Liver (tissue), 9 donors: ENCODE measurements around the gene IL21R. TPM values are rescaled to one million over a fixed set of nuclear protein-coding genes. Genes with fewer than 3 reads are reported as not detected.

Experiments used
- DNase-seq: peaks from one replicate; pipeline ENCODE4 v3.0.0-alpha.2; 2017; ENCODE audit warnings: low spot score
- H3K27ac ChIP-seq, 2 donors: one replicate each; pipeline ENCODE4 v1.7.0; 2013; ENCODE audit warnings: inconsistent platforms in 2 of 2, low read length in 2 of 2, control low read depth in 1 of 2, low read depth in 1 of 2, mild to moderate bottlenecking in 1 of 2
- H3K27me3 ChIP-seq, 4 donors: one replicate each; pipeline versions ENCODE4 v1.6.1 to v1.7.0; 2013; ENCODE audit warnings: low read length in 3 of 4, inconsistent platforms in 1 of 4, mild to moderate bottlenecking in 1 of 4, moderate library complexity in 1 of 4; ENCODE audit not compliant: control insufficient read depth in 4 of 4, insufficient read depth in 4 of 4
- H3K36me3 ChIP-seq, 4 donors: one replicate each; pipeline versions ENCODE4 v1.6.1 to v1.7.0; 2013; ENCODE audit warnings: low read length in 3 of 4, mild to moderate bottlenecking in 3 of 4, low read depth in 1 of 4, moderate library complexity in 1 of 4; ENCODE audit not compliant: control insufficient read depth in 4 of 4, insufficient read depth in 3 of 4
- H3K4me1 ChIP-seq, 4 donors: one replicate each; pipeline versions ENCODE4 v1.6.1 to v1.7.0; 2013; ENCODE audit warnings: low read length in 3 of 4, mild to moderate bottlenecking in 3 of 4, moderate library complexity in 1 of 4; ENCODE audit not compliant: control insufficient read depth in 4 of 4, insufficient read depth in 4 of 4
- H3K4me3 ChIP-seq, 3 donors: one replicate each; pipeline versions ENCODE4 v1.6.1 to v1.7.0; 2013; ENCODE audit warnings: low read length in 3 of 3, control low read depth in 1 of 3, low read depth in 1 of 3, mild to moderate bottlenecking in 1 of 3
- H3K9ac ChIP-seq, 2 donors: one replicate each; pipeline ENCODE4 v1.7.0; 2013; ENCODE audit warnings: low read length in 2 of 2, mild to moderate bottlenecking in 2 of 2, moderate library complexity in 2 of 2, control low read depth in 1 of 2, low read depth in 1 of 2
- H3K9me3 ChIP-seq, 4 donors: one replicate each; pipeline versions ENCODE4 v1.6.1 to v1.7.0; 2013; ENCODE audit warnings: low read length in 3 of 4; ENCODE audit not compliant: control insufficient read depth in 4 of 4
- ATF3 ChIP-seq: IDR thresholded peaks from 2 replicates; pipeline ENCODE4 v1.6.1; 2016; ENCODE audit warnings: antibody characterized with exemption
- EGR1 ChIP-seq, 2 donors: IDR thresholded peaks; 2 replicates each; pipeline ENCODE4 v1.6.1; 2016 to 2018; ENCODE audit warnings: antibody characterized with exemption in 2 of 2, low read depth in 2 of 2
- FOXA1 ChIP-seq: IDR thresholded peaks from 2 replicates; pipeline ENCODE4 v1.6.1; 2016; ENCODE audit warnings: antibody characterized with exemption
- FOXA2 ChIP-seq: IDR thresholded peaks from 2 replicates; pipeline ENCODE4 v1.6.1; 2016; ENCODE audit warnings: antibody characterized with exemption
- GABPA ChIP-seq, 2 donors: IDR thresholded peaks in 1 of 2; conservative IDR thresholded peaks in 1 of 2; 2 replicates each; pipeline ENCODE4 v1.6.1; 2016; ENCODE audit warnings: antibody characterized with exemption in 2 of 2, mild to moderate bottlenecking in 1 of 2, moderate library complexity in 1 of 2
- HNF4G ChIP-seq: IDR thresholded peaks from 2 replicates; pipeline ENCODE4 v1.6.1; 2016; ENCODE audit warnings: antibody characterized with exemption
- RAD21 ChIP-seq, 2 donors: IDR thresholded peaks; 2 replicates each; pipeline ENCODE4 v1.6.1; 2016; ENCODE audit warnings: antibody characterized with exemption in 2 of 2, mild to moderate bottlenecking in 2 of 2
- RXRA ChIP-seq, 2 donors: IDR thresholded peaks; 2 replicates each; pipeline ENCODE4 v1.6.1; 2017 to 2018; ENCODE audit warnings: antibody characterized with exemption in 2 of 2, mild to moderate bottlenecking in 1 of 2
- TAF1 ChIP-seq: conservative IDR thresholded peaks from 2 replicates; pipeline ENCODE4 v1.6.1; 2016; ENCODE audit warnings: antibody characterized with exemption, mild to moderate bottlenecking
- YY1 ChIP-seq: IDR thresholded peaks from 2 replicates; pipeline ENCODE4 v1.6.1; 2016; ENCODE audit warnings: antibody characterized with exemption, mild to moderate bottlenecking
- WGBS: extraction: QIAGEN DNeasy Blood & Tissue Kit; methylation state at CpG from one replicate; pipeline ENCODE4 v1.1.7; 2013; 5-methylcytosine and 5-hydroxymethylcytosine counted together
- polyA plus RNA-seq, 2 donors: library from polyadenylated mRNA; stranded (reverse) in 1 of 2; unstranded in 1 of 2; fragments of 200-250 nt in 1 of 2; fragments of >200 nt in 1 of 2; fragmentation: Nextera tagmentation in 1 of 2; extraction: Ambion mirVana in 1 of 2; gene quantifications; one replicate each; pipeline versions ENCODE4 v1.2.1 to v1.2.3, GENCODE V29; 2013 to 2015
- total RNA-seq, 2 donors: library from RNA; depleted of rRNA; stranded (reverse); fragments of >200 nt; gene quantifications; one replicate each; pipeline ENCODE4 v1.2.3, GENCODE V29; 2014
- TF ChIP-seq, protein P1 (sequence below): IDR thresholded peaks from 2 replicates; pipeline ENCODE4 v1.6.1; 2016; ENCODE audit warnings: antibody characterized with exemption
- TF ChIP-seq, protein P2 (sequence below): fragments of 150-350 bp; IDR thresholded peaks from 2 replicates; pipeline ENCODE4 v1.5.1; 2017; ENCODE audit warnings: improper control_type of control experiment, low read depth, low read length; ENCODE audit not compliant: missing input control
- TF ChIP-seq, protein P3 (sequence below): IDR thresholded peaks from 2 replicates; pipeline ENCODE4 v1.6.1; 2016; ENCODE audit warnings: antibody characterized with exemption, mild to moderate bottlenecking
- TF ChIP-seq, protein P4 (sequence below): IDR thresholded peaks from 2 replicates; pipeline ENCODE4 v1.6.1; 2016; ENCODE audit warnings: antibody characterized with exemption
- donor health status: healthy.
- donor health status: healthy.
- donor health status: healthy.
- donor health status: healthy.
- donor health status: healthy.

The IL21R gene
- total and polyA plus RNA-seq, 4 donors, result 0.19 to 0.84 (median 0.39) TPM

- Histone ChIP-seq H3K9me3 (no peaks in the 10 kb centered on the region), H3K27me3 (no peaks in the 10 kb centered on the region), H3K9ac (no peak overlapping the region), H3K36me3 (no peaks in the 10 kb centered on the region), H3K27ac (no peak overlapping the region), H3K4me3 (no peak overlapping the region), H3K4me1 (no peaks in the 10 kb centered on the region)
- no peak for DNase-seq
- TF ChIP-seq, protein P1, sequence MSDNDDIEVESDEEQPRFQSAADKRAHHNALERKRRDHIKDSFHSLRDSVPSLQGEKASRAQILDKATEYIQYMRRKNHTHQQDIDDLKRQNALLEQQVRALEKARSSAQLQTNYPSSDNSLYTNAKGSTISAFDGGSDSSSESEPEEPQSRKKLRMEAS, result no peak
- no peak for TF ChIP-seq HNF4G
- no peak for TF ChIP-seq TAF1
- no peak for TF ChIP-seq YY1
- no peak for TF ChIP-seq ATF3
- TF ChIP-seq RAD21 (IDR thresholded peaks at IDR 0.05), result no peak
- 59% methylated on average over 11 of the region's 11 CpGs for WGBS
Observed at GRCh38 chr16:27378871-27379481, 23.0 kb upstream of the IL21R start.

DNA sequence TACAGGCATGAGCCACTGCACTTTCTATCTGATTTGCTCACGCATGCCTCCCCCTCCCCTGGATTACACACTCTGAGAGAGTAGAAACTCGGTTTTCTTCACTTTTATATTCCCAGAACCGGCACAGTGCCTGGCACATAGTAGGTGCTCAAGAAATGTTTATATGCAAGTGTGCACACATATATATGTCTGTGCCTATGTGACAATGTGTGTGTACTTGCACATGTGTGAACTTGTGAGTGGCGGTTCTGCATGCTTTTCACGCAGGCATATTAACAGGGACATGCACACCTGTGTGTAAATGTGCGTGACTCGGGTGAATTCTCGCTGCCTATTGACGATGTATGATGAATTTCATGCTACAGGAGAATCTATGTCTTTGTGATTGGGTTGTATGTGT is 22.1 kb upstream of the IL21R start:
- H3K9me3 ChIP-seq, result peaks cover 0 to 4% (median 0%) of the 10 kb centered on the region in 4 donors
- no peak overlapping the region for H3K9ac ChIP-seq
- H3K4me1 ChIP-seq, result no peaks in the 10 kb centered on the region
- H3K4me3 ChIP-seq, result no peak overlapping the region
- no peak for DNase-seq
- no peak for TF ChIP-seq RXRA (IDR thresholded peaks at IDR 0.05)
- TF ChIP-seq, protein P2, sequence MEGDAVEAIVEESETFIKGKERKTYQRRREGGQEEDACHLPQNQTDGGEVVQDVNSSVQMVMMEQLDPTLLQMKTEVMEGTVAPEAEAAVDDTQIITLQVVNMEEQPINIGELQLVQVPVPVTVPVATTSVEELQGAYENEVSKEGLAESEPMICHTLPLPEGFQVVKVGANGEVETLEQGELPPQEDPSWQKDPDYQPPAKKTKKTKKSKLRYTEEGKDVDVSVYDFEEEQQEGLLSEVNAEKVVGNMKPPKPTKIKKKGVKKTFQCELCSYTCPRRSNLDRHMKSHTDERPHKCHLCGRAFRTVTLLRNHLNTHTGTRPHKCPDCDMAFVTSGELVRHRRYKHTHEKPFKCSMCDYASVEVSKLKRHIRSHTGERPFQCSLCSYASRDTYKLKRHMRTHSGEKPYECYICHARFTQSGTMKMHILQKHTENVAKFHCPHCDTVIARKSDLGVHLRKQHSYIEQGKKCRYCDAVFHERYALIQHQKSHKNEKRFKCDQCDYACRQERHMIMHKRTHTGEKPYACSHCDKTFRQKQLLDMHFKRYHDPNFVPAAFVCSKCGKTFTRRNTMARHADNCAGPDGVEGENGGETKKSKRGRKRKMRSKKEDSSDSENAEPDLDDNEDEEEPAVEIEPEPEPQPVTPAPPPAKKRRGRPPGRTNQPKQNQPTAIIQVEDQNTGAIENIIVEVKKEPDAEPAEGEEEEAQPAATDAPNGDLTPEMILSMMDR, result no peak
- TF ChIP-seq, protein P3, sequence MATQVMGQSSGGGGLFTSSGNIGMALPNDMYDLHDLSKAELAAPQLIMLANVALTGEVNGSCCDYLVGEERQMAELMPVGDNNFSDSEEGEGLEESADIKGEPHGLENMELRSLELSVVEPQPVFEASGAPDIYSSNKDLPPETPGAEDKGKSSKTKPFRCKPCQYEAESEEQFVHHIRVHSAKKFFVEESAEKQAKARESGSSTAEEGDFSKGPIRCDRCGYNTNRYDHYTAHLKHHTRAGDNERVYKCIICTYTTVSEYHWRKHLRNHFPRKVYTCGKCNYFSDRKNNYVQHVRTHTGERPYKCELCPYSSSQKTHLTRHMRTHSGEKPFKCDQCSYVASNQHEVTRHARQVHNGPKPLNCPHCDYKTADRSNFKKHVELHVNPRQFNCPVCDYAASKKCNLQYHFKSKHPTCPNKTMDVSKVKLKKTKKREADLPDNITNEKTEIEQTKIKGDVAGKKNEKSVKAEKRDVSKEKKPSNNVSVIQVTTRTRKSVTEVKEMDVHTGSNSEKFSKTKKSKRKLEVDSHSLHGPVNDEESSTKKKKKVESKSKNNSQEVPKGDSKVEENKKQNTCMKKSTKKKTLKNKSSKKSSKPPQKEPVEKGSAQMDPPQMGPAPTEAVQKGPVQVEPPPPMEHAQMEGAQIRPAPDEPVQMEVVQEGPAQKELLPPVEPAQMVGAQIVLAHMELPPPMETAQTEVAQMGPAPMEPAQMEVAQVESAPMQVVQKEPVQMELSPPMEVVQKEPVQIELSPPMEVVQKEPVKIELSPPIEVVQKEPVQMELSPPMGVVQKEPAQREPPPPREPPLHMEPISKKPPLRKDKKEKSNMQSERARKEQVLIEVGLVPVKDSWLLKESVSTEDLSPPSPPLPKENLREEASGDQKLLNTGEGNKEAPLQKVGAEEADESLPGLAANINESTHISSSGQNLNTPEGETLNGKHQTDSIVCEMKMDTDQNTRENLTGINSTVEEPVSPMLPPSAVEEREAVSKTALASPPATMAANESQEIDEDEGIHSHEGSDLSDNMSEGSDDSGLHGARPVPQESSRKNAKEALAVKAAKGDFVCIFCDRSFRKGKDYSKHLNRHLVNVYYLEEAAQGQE, result no peak
- no peak for TF ChIP-seq TAF1
- no peak for TF ChIP-seq GABPA (IDR thresholded peaks at IDR 0.05 in 1 of 2, conservative IDR thresholded peaks at IDR 0.05 in 1 of 2)
- TF ChIP-seq, protein P4, sequence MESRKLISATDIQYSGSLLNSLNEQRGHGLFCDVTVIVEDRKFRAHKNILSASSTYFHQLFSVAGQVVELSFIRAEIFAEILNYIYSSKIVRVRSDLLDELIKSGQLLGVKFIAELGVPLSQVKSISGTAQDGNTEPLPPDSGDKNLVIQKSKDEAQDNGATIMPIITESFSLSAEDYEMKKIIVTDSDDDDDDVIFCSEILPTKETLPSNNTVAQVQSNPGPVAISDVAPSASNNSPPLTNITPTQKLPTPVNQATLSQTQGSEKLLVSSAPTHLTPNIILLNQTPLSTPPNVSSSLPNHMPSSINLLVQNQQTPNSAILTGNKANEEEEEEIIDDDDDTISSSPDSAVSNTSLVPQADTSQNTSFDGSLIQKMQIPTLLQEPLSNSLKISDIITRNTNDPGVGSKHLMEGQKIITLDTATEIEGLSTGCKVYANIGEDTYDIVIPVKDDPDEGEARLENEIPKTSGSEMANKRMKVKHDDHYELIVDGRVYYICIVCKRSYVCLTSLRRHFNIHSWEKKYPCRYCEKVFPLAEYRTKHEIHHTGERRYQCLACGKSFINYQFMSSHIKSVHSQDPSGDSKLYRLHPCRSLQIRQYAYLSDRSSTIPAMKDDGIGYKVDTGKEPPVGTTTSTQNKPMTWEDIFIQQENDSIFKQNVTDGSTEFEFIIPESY, result no peak
- no peak for TF ChIP-seq FOXA2
- TF ChIP-seq YY1, result no peak
- TF ChIP-seq RAD21 (IDR thresholded peaks at IDR 0.05), result no peak
- TF ChIP-seq, protein P1, result no peak
- TF ChIP-seq EGR1 (IDR thresholded peaks at IDR 0.05; ENCODE audit: low read depth in 2 of 2), result no peak
- no peak for TF ChIP-seq FOXA1
- H3K27me3 ChIP-seq, result no peaks in the 10 kb centered on the region
- 91% methylated on average over 9 of the region's 9 CpGs for WGBS
- H3K27ac ChIP-seq, result no peak overlapping the region
- no peaks in the 10 kb centered on the region for H3K36me3 ChIP-seq
